ENCODE results near the gene TEX19.

DNA sequence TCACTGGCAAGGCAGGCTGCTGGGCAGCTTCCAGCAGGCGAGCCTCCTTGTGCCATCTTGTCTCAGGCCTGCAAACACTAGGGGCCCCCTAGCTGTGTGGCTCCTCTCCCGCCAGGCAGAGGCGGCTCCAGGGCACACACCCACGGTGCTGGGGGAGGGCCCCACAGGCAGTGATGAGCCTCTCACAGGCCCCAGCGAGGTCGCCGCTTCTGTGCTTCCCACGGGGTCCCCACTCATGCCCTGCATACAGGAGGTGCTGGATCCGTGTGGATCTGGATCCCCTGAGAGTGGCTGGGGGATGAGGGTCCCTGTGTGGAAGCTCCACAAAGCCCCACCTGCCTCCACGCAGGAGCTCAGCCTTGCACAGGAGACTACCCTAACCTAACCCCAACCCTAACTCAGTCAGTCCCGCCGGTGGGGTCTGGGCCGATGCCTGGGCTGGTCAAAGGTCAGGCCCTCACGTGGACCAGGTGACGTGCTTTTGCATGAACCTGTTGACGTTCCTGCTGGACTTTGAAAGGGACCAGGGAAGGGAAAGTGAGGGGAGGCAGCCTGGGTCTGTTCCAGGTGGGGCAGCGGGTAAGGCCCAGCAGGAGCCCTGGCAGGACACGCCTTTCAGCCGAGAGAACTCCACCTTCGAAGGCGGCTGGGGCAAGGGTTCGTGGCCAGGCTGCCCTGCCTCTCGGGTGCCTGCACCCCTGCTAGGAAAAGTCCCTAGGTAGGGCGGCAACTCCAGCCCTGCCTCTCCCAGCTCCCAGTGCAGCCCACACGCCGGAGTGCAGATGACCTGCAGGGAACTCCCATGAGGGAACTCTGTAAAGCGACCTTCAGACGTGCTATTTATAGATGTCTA is 30.7 kb upstream of the TEX19 start:
- TF ChIP-seq, protein P1, sequence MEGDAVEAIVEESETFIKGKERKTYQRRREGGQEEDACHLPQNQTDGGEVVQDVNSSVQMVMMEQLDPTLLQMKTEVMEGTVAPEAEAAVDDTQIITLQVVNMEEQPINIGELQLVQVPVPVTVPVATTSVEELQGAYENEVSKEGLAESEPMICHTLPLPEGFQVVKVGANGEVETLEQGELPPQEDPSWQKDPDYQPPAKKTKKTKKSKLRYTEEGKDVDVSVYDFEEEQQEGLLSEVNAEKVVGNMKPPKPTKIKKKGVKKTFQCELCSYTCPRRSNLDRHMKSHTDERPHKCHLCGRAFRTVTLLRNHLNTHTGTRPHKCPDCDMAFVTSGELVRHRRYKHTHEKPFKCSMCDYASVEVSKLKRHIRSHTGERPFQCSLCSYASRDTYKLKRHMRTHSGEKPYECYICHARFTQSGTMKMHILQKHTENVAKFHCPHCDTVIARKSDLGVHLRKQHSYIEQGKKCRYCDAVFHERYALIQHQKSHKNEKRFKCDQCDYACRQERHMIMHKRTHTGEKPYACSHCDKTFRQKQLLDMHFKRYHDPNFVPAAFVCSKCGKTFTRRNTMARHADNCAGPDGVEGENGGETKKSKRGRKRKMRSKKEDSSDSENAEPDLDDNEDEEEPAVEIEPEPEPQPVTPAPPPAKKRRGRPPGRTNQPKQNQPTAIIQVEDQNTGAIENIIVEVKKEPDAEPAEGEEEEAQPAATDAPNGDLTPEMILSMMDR (IDR thresholded peaks at IDR 0.05): no peak
- no peak for TF ChIP-seq POLR2A (IDR thresholded peaks at IDR 0.05)
